HAP-1 (cell line): Measurements from ENCODE around the gene SLC17A5.
"Not testable (repeated sequence)": the region's sequence is repeated elsewhere in the genome, so short reads cannot be mapped to it uniquely, and the experiment has no call there.

ENCODE experiments used
- DNase-seq, 2 experiments: peaks; one replicate each; pipeline ENCODE4 v3.0.0-alpha.2; 2016 to 2020; ENCODE audit warnings: low spot score in 2 of 2
- H3K27me3 ChIP-seq: fragments of 250-450 bp; sonication (Bioruptor Pico); 2 replicates; pipeline ENCODE4 v1.5.1; 2020; ENCODE audit warnings: low read depth, mild to moderate bottlenecking, moderate library complexity
- H3K36me3 ChIP-seq: fragments of 250-450 bp; sonication (Bioruptor Pico); replicated peaks from 2 replicates; pipeline ENCODE4 v1.5.1; 2020; ENCODE audit warnings: mild to moderate bottlenecking
- H3K4me1 ChIP-seq: fragments of 250-450 bp; sonication (Bioruptor Pico); 2 replicates; pipeline ENCODE4 v1.5.1; 2020; ENCODE audit warnings: mild to moderate bottlenecking
- H3K4me3 ChIP-seq: fragments of 250-450 bp; sonication (Bioruptor Pico); 2 replicates; pipeline ENCODE4 v1.5.1; 2020; ENCODE audit warnings: mild to moderate bottlenecking, moderate library complexity
- H3K9me3 ChIP-seq: fragments of 250-450 bp; sonication (Bioruptor Pico); 2 replicates; pipeline ENCODE4 v1.5.1; 2020; ENCODE audit warnings: mild to moderate bottlenecking, moderate library complexity
- in situ Hi-C: fragments of 300-500 bp; cut with MboI; formaldehyde crosslinking; loops from 3 replicates; pipeline ENCODE4 v1.14.3; 2020; ENCODE audit warnings: low sequenced_read_pairs, inconsistent platforms, mixed read lengths

The SLC17A5 gene

DNA sequence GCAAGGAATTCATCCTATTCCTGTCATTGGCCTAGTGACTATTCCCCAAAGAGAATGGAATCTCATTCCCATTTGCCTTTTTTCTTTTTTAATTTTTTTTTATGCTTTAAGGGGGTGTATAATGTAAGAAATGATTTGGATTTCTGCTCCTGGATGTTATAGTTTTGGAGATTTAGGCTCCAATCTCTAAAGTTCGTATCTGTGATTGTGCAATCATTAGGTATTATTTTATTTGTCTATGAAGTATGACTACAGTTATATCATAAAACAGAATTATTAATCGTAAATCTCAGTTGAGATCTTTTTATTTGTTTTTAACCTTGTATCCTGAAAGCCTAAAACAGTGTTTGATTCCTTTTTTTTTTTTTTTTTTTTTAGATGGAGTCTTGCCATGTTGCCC is 91.2 kb downstream of the SLC17A5 start:
- Histone ChIP-seq H3K36me3 (no peaks in the 10 kb centered on the region), H3K4me3 (no peak overlapping the region), H3K27me3 (no peaks in the 10 kb centered on the region), H3K4me1 (peaks cover 40% of the 10 kb centered on the region), H3K9me3 (no peaks in the 10 kb centered on the region)
- DNase-seq: no peak
- in situ Hi-C loops: no loop called here

GRCh38 chr6:73560853-73561407 is 92.9 kb downstream of the SLC17A5 start:
- no peak overlapping the region for H3K4me3 ChIP-seq
- no peaks in the 10 kb centered on the region for H3K9me3 ChIP-seq
- H3K27me3 ChIP-seq: no peaks in the 10 kb centered on the region
- peak; percentile 28 to 35 for DNase-seq
- no peaks in the 10 kb centered on the region for H3K36me3 ChIP-seq
- H3K4me1 ChIP-seq: peaks cover 30% of the 10 kb centered on the region
- in situ Hi-C loops: no loop called here

GRCh38 chr6:73560182-73560732 is 93.5 kb downstream of the SLC17A5 start:
- H3K27me3 ChIP-seq: no peaks in the 10 kb centered on the region
- DNase-seq: peak; percentile 37 to 80
- no peak overlapping the region for H3K4me3 ChIP-seq
- no peaks in the 10 kb centered on the region for H3K9me3 ChIP-seq
- no peaks in the 10 kb centered on the region for H3K36me3 ChIP-seq
- in situ Hi-C loops: no loop called here
- peaks cover 23% of the 10 kb centered on the region for H3K4me1 ChIP-seq

DNA sequence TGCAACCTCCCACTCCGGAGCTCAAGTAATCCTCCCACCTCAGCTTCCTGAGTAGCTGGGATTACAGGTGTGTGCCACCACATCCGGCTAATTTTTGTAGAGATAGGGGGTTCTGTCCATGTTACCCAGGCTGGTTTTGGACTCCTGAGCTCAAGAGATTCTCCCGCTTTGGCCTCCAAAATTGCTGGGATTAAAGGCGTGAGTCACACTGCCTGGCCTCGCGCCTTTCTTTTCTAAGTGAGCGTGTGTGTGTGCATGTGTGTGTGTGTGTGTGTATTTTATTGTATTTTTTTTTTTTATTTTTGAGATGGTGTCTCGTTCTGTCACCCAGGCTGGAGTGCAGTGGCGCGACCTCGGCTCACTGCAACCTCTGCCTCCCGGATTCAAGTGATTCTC is 94.4 kb downstream of the SLC17A5 start:
- H3K4me3 ChIP-seq, H3K27me3 ChIP-seq, H3K9me3 ChIP-seq, DNase-seq, H3K36me3 ChIP-seq, in situ Hi-C loops: not testable (repeated sequence)
- peaks cover 18% of the 10 kb centered on the region for H3K4me1 ChIP-seq

DNA sequence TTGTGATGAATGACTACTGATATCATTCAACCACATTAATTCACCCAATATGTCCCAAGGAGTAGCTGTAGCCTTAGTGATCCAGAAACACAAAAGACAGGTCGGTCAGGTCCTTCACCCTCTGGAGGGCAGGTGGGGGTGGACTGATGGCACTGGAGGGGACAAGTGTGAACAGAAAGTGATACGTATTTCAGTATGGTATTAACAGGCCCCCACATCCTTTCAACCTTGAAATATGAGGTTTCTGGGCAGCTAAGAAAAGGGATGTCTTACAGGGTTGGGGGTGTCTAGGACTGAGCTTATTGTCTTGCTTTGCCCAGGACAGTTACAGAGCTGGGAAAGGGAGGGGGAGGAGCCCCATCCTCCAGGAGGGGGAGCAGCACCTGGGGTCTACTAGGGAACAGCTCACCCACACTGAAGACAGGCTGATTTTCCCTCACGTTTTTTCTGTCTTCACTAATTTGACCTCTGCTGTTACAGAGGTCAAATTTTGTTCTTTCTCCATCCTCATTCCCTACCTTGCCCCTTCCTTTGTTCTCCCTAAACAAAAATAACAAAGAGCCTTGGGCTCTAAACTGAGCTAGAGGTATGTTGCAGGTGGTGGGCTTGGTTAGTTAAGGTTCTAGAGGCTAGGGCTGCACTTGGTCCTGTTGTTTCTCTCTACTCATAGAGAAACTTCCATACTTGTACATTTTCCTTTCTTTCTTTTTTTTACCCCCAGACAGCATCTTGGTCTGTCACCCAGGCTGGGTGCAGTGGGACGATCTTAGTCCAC is 95.0 kb downstream of the SLC17A5 start:
- no peak for DNase-seq
- Histone ChIP-seq H3K4me3 (no peak overlapping the region), H3K36me3 (no peaks in the 10 kb centered on the region), H3K27me3 (no peaks in the 10 kb centered on the region), H3K9me3 (no peaks in the 10 kb centered on the region), H3K4me1 (peaks cover 18% of the 10 kb centered on the region)
- in situ Hi-C loops: no loop called here

- H3K4me1 ChIP-seq: peaks cover 18% of the 10 kb centered on the region
- no peaks in the 10 kb centered on the region for H3K36me3 ChIP-seq
- no peak overlapping the region for H3K4me3 ChIP-seq
- no peaks in the 10 kb centered on the region for H3K27me3 ChIP-seq
- no peaks in the 10 kb centered on the region for H3K9me3 ChIP-seq
- DNase-seq: no peak
- in situ Hi-C loops: no loop called here
Measured at GRCh38 chr6:73556836-73557235, 97.0 kb downstream of the SLC17A5 start.

DNA sequence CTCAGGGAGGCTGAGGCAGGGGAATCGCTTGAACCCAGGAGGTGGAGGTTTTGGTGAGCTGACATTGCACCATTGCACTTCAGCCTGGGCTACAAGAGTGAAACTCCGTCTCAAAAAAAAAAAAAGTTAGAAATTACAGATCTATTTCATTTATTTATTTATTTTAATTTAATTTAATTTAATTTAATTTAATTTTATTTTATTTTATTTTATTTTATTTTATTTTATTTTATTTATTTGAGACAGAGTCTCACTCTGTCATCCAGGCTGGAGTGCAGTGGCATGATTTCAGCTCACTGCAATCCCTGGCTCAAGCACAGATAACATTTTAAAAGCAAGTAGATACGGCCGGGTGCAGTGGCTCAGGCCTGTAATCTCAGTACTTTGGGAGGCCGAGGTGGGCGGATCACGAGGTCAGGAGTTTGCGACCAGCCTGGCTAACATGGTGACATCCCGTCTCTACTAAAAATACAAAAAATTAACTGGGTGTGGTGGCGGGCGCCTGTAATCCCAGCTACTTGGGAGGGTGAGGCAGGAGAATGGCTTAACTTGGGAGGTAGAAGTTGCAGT is 98.3 kb downstream of the SLC17A5 start:
- H3K27me3 ChIP-seq, in situ Hi-C loops, H3K36me3 ChIP-seq: not testable (repeated sequence)

GRCh38 chr6:73551115-73551514 is 102.7 kb downstream of the SLC17A5 start:
- H3K4me1 ChIP-seq, DNase-seq, in situ Hi-C loops, H3K36me3 ChIP-seq, H3K4me3 ChIP-seq, H3K9me3 ChIP-seq, H3K27me3 ChIP-seq: not testable (repeated sequence)

More for the DNA sequence above, 98.3 kb downstream of the SLC17A5 start:
- DNase-seq, H3K4me1 ChIP-seq, H3K9me3 ChIP-seq, H3K4me3 ChIP-seq: not testable (repeated sequence)

DNA sequence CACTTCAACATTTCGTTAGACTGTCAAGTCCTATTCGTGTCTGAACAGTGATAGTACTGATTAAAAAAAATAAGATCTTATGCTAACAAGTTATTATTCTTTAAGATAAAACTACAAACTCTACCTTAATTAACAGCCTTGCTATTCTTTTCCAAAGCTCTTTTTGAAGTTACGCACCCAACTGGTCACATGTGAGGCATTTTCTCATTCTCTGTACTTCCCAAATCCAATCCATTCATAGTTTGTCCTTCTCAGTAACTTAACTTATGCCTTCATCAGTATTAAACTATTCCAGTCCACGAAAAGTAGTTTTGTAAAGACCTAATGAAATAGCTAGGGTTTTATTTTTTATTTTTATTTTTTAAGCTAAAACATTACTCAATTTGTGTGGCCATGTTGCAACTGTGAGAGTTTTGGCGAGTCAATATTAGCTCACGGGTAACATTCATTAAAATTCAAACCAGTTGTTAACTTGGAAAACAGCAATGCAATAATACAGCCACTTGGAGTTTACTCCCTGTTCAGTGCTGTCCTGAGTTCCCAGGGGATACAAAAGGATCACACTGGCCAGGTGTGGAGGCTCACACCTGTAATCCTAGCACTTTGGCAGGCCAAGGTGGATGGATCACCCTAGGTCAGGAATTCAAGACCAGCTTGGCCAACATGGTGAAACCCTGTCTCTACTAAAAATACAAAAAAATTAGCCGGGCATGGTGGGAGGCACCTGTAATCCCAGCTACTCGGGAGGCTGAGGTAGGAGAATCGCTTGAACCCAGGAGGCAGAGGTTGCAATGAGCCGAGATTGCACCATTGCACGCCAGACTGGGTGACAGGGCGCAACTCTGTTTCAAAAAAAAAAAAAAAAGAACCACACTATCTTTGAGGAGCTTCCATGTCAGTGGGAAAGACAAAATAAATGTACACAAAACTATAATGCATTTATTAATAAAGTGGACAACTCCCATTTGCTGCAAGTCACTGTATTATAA is 105.0 kb downstream of the SLC17A5 start:
- Histone ChIP-seq H3K4me1 (no peaks in the 10 kb centered on the region), H3K36me3 (no peaks in the 10 kb centered on the region), H3K27me3 (no peaks in the 10 kb centered on the region), H3K9me3 (no peaks in the 10 kb centered on the region), H3K4me3 (no peak overlapping the region)
- DNase-seq: no peak
- in situ Hi-C loops: no loop called here

- Histone ChIP-seq H3K9me3 (no peaks in the 10 kb centered on the region), H3K4me1 (no peaks in the 10 kb centered on the region), H3K27me3 (no peaks in the 10 kb centered on the region), H3K4me3 (no peak overlapping the region), H3K36me3 (no peaks in the 10 kb centered on the region)
- in situ Hi-C loops: no loop called here
- no peak for DNase-seq
Measured at GRCh38 chr6:73547036-73547435, 106.8 kb downstream of the SLC17A5 start.
